NB4 (cell line): ENCODE results near the gene APMAP.

ENCODE experiments used
- MYC ChIP-seq: IDR thresholded peaks from 2 replicates; pipeline ENCODE4 v1.6.1; 2011; ENCODE audit warnings: low read depth, low read length
- POLR2A ChIP-seq: IDR thresholded peaks from 2 replicates; pipeline ENCODE4 v1.6.1; 2011; ENCODE audit warnings: mild to moderate bottlenecking; ENCODE audit not compliant: insufficient read length; ENCODE audit errors: extremely low read depth
- TF ChIP-seq, protein P1 (sequence below): IDR thresholded peaks from one replicate; pipeline ENCODE4 v1.5.1; 2012; ENCODE audit warnings: low read depth, low read length
- TF ChIP-seq, protein P2 (sequence below): IDR thresholded peaks from 2 replicates; pipeline ENCODE4 v1.6.1; 2011; ENCODE audit warnings: low read depth, low read length

DNA sequence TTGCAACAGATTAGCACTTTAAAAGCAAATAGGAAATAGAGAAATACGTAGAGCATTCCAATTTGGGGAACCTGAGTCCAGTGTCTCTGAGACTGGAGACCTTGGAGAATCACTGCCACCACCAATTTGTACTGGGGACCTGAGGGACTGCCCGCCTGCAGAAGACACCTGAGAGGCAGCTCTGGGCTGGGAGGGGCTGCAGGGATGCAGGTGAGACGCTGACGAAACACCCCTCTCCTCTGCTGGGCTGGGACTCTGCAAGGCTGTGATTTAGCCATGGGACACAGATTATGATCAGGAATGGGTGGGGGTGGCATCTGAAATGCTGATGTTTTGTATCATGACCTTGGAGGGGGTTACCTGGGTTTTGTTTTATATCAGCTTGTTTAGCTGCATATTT is 7.0 kb upstream of the APMAP start:
- TF ChIP-seq, protein P1, sequence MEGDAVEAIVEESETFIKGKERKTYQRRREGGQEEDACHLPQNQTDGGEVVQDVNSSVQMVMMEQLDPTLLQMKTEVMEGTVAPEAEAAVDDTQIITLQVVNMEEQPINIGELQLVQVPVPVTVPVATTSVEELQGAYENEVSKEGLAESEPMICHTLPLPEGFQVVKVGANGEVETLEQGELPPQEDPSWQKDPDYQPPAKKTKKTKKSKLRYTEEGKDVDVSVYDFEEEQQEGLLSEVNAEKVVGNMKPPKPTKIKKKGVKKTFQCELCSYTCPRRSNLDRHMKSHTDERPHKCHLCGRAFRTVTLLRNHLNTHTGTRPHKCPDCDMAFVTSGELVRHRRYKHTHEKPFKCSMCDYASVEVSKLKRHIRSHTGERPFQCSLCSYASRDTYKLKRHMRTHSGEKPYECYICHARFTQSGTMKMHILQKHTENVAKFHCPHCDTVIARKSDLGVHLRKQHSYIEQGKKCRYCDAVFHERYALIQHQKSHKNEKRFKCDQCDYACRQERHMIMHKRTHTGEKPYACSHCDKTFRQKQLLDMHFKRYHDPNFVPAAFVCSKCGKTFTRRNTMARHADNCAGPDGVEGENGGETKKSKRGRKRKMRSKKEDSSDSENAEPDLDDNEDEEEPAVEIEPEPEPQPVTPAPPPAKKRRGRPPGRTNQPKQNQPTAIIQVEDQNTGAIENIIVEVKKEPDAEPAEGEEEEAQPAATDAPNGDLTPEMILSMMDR, result no peak
- TF ChIP-seq POLR2A (no peak), MYC (no peak)
- TF ChIP-seq, protein P2, sequence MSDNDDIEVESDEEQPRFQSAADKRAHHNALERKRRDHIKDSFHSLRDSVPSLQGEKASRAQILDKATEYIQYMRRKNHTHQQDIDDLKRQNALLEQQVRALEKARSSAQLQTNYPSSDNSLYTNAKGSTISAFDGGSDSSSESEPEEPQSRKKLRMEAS, result no peak
